ENCODE data around the gene PAK3.

Gene PAK3

GRCh38 chrX:111145878-111146277 lies 49.9 kb downstream of the PAK3 start:
- H3K27ac ChIP-seq: no peak overlapping the region
- no peaks in the 10 kb centered on the region for H3K36me3 ChIP-seq (ENCODE audit: insufficient read depth)
- no peaks in the 10 kb centered on the region for H4K20me1 ChIP-seq (ENCODE audit: insufficient read depth)
- no peaks in the 10 kb centered on the region for H3K27me3 ChIP-seq (ENCODE audit: insufficient read depth, low read depth)
- H3K79me2 ChIP-seq (ENCODE audit: insufficient read depth, low read depth): no peaks in the 10 kb centered on the region
- H2AFZ ChIP-seq (ENCODE audit: low read depth): no peak overlapping the region
- no peaks in the 10 kb centered on the region for H3K4me1 ChIP-seq (ENCODE audit: low read depth, poor library complexity, severe bottlenecking)
- no peak overlapping the region for H3K4me2 ChIP-seq
- H3K4me3 ChIP-seq (IDR thresholded peaks at IDR 0.05; ENCODE audit: insufficient read depth, low read depth, low read length): no peak overlapping the region
- no peak overlapping the region for H3K9ac ChIP-seq
- TF ChIP-seq CTCF (conservative IDR thresholded peaks at IDR 0.05; ENCODE audit: low read depth, low read length): no peak

- no peak overlapping the region for H2AFZ ChIP-seq (ENCODE audit: low read depth)
- no peak overlapping the region for H3K4me2 ChIP-seq
- H3K27ac ChIP-seq: no peak overlapping the region
- no peaks in the 10 kb centered on the region for H3K27me3 ChIP-seq (ENCODE audit: insufficient read depth, low read depth)
- no peaks in the 10 kb centered on the region for H3K4me1 ChIP-seq (ENCODE audit: low read depth, poor library complexity, severe bottlenecking)
- TF ChIP-seq CTCF (conservative IDR thresholded peaks at IDR 0.05; ENCODE audit: low read depth, low read length): no peak
- H3K9ac ChIP-seq: no peak overlapping the region
- no peak overlapping the region for H3K4me3 ChIP-seq (IDR thresholded peaks at IDR 0.05; ENCODE audit: insufficient read depth, low read depth, low read length)
- H3K36me3 ChIP-seq (ENCODE audit: insufficient read depth): no peaks in the 10 kb centered on the region
- H3K79me2 ChIP-seq (ENCODE audit: insufficient read depth, low read depth): no peaks in the 10 kb centered on the region
- no peaks in the 10 kb centered on the region for H4K20me1 ChIP-seq (ENCODE audit: insufficient read depth)
Observed at GRCh38 chrX:111151764-111152163, 55.8 kb downstream of the PAK3 start.

GRCh38 chrX:111159232-111159631 lies 63.2 kb downstream of the PAK3 start:
- Histone ChIP-seq H3K36me3 (ENCODE audit: insufficient read depth) (no peaks in the 10 kb centered on the region), H3K27ac (no peak overlapping the region), H3K79me2 (ENCODE audit: insufficient read depth, low read depth) (no peaks in the 10 kb centered on the region), H3K9ac (no peak overlapping the region), H3K4me2 (no peak overlapping the region), H2AFZ (ENCODE audit: low read depth) (no peak overlapping the region), H3K27me3 (ENCODE audit: insufficient read depth, low read depth) (no peaks in the 10 kb centered on the region), H4K20me1 (ENCODE audit: insufficient read depth) (no peaks in the 10 kb centered on the region), H3K4me3 (IDR thresholded peaks at IDR 0.05; ENCODE audit: insufficient read depth, low read depth, low read length) (no peak overlapping the region), H3K4me1 (ENCODE audit: low read depth, poor library complexity, severe bottlenecking) (no peaks in the 10 kb centered on the region)
- TF ChIP-seq CTCF (conservative IDR thresholded peaks at IDR 0.05; ENCODE audit: low read depth, low read length): no peak

- no peaks in the 10 kb centered on the region for H3K4me1 ChIP-seq (ENCODE audit: low read depth, poor library complexity, severe bottlenecking)
- no peaks in the 10 kb centered on the region for H3K36me3 ChIP-seq (ENCODE audit: insufficient read depth)
- no peaks in the 10 kb centered on the region for H3K27me3 ChIP-seq (ENCODE audit: insufficient read depth, low read depth)
- no peak overlapping the region for H3K4me2 ChIP-seq
- no peak overlapping the region for H3K4me3 ChIP-seq (IDR thresholded peaks at IDR 0.05; ENCODE audit: insufficient read depth, low read depth, low read length)
- H2AFZ ChIP-seq (ENCODE audit: low read depth): no peak overlapping the region
- no peak overlapping the region for H3K9ac ChIP-seq
- no peaks in the 10 kb centered on the region for H4K20me1 ChIP-seq (ENCODE audit: insufficient read depth)
- peak; percentile 51; the same call in 1 of the 2 replicates for TF ChIP-seq CTCF (conservative IDR thresholded peaks at IDR 0.05; ENCODE audit: low read depth, low read length)
- H3K79me2 ChIP-seq (ENCODE audit: insufficient read depth, low read depth): no peaks in the 10 kb centered on the region
- H3K27ac ChIP-seq: no peak overlapping the region
Observed at GRCh38 chrX:111164728-111165127, 68.7 kb downstream of the PAK3 start.
